GM19438 (cell line): ENCODE results near the gene MRPS18A.
"Not testable (repeated sequence)": the region's sequence is repeated elsewhere in the genome, so short reads cannot be mapped to it uniquely, and the experiment has no call there.

Source experiments
- ATAC-seq: cut with Tn5 transposase; IDR thresholded peaks from one replicate; pipeline ENCODE4 v1.9.1; 2021; ENCODE audit warnings: low read depth; ENCODE audit not compliant: unreplicated experiment

MRPS18A gene

DNA sequence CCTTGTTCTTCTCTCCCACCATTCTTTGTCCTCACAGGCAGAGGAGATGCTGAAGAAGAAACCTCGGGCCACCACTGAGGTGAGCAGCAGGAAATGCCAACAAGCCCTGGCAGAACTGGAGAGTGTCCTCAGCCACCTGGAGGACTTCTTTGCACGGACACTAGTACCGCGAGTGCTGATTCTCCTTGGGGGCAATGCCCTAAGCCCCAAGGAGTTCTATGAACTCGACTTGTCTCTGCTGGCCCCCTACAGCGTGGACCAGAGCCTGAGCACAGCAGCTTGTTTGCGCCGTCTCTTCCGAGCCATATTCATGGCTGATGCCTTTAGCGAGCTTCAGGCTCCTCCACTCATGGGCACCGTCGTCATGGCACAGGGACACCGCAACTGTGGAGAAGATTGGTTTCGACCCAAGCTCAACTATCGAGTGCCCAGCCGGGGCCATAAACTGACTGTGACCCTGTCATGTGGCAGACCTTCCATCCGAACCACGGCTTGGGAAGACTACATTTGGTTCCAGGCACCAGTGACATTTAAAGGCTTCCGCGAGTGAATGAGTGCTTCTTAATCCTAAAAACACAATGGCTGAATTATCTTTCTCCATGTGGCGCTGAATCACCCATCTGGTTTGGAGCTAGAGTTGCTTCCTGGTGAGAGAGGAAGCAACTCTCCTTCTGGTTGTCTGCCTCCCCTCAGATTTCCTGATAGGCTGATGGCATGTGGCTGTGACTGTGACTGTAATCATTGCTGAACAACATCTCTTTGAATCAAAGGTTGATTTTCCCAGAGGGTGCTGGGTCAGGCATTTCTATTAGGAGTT lies 47.4 kb downstream of the MRPS18A start:
- no peak for ATAC-seq

DNA sequence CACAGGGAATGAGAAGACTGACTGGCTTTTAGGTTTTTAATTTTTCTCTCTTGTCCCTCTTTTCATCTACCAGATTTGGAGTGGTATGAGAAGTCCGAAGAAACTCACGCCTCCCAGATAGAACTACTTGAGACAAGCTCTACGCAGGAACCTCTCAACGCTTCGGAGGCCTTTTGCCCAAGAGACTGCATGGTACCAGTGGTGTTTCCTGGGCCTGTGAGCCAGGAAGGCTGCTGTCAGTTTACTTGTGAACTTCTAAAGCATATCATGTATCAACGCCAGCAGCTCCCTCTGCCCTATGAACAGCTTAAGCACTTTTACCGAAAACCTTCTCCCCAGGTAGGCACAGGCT lies 51.3 kb downstream of the MRPS18A start:
- ATAC-seq: peak; percentile 5

DNA sequence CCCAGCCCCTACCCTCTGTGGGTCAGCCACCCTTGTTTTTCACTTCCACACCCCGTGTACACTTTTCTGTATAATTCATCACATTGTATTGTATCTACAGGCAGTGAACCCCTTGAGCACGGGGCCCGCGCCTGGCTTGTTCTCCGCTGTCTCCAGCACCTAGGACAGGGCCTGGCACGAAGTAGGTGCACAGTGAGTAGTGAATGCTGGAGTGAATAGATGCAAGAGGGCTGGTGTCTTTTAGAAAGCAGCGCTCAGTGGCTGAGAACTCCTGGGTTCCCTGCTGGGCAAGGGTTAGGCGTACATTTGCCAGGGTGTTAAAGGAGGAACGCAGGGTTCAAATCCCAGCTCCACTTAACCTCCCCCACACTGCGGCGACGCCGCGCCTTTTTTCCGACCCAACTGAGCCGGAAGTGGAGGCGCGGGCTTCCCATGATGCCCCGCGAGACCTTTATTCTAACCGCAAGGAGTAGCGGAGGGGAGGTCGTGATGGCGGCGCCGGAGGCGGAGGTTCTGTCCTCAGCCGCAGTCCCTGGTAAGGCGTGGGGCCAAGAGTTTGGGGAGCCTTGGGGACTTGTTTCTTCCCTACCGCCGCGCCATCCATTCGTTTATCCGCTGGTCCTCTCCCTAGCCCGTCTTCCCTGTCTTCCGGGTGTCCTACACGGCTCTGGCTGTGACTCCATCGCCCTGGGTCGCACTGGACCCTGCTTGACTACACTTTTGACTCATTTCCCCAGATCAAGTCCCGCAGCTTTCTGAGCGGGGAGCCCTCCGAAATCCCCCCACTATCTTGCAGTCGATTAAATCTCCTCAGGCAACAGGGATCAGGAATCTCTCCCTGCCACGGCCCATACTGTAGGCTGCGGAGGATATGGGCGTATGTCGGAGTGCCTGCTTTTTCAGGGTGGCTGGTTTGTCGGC lies 51.9 kb downstream of the MRPS18A start, which contains the start of gene MAD2L1BP:
TSS of gene MAD2L1BP (plus strand) at position 454 of the 921 bp plus-strand sequence. CDS start at position 490, 36 bp downstream.
- peak; percentile 88 for ATAC-seq

DNA sequence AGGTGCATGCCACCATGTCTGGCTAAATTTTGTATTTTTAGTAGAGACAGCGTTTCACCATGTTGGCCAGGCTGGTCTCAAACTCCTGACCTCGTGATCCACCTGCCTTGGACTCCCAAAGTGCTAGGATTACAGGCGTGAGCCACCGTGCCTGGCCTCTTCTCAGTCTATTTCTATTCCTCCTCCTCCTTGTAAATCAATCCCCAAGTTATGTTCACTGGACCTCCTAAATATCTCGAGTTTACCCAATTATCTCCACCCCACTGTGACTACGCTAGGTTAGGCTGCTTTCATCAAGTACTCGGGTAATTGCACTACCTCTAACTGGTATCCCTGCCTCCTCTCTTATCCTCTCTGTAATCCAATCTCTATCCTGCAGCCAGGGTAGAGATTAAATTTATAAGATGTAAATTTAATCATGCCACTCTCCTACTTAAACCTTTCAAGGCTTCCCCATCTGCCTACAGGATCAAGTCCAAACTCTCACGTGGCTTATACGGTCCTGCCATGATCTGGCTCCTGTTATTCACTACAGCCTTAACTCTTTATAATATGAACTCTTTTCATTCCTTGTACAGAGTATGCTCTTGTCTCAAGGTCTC lies 52.8 kb downstream of the MRPS18A start:
- no peak for ATAC-seq

DNA sequence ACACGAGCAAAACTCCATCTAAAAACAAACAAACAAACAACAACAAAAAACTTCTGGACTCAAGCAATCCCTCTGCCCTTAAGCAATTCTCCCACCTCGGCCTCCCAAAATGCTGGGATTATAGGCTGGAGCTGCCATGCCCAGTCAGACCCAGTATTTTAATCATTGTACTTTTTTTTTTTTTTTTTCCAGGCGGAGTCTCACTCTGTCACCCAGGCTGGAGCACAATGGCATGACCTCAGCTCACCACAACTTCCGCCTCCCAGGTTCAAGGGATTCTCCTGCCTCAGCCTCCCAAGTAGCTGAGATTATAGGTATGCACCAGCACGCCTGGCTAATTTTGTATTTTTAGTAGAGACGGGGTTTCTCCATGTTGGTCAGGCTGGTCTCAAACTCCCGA lies 54.6 kb downstream of the MRPS18A start:
- not testable (repeated sequence) for ATAC-seq

DNA sequence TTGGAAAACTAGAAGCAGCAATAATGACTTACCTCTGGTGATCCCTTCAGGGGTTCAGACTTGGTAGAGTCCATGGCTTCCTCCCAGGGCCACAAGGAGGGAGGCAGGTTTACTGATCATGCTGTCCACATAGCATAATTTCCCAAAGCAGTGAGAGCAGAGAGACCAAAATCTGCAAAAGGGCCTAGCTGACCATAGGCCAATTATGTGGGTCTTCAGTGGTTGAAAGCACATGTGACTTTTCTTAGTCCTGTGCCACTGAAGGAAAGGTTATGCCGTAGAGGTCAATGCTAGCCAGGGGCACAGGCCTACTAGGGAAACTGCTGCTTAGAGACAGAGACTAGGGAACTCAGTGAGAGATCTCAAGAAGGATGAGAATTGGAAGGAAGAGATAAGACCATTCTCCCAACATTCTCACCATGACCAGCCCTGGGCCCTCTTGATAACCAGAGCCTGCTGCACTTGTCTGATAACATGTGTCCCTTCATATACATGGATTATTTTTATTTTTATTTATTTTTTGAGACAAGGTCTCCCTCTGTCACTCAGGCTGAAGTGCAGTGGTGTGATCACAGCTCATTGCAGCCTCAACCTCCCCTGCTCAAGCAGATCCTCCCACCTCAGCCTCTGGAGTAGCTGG lies 56.5 kb downstream of the MRPS18A start:
- no peak for ATAC-seq

DNA sequence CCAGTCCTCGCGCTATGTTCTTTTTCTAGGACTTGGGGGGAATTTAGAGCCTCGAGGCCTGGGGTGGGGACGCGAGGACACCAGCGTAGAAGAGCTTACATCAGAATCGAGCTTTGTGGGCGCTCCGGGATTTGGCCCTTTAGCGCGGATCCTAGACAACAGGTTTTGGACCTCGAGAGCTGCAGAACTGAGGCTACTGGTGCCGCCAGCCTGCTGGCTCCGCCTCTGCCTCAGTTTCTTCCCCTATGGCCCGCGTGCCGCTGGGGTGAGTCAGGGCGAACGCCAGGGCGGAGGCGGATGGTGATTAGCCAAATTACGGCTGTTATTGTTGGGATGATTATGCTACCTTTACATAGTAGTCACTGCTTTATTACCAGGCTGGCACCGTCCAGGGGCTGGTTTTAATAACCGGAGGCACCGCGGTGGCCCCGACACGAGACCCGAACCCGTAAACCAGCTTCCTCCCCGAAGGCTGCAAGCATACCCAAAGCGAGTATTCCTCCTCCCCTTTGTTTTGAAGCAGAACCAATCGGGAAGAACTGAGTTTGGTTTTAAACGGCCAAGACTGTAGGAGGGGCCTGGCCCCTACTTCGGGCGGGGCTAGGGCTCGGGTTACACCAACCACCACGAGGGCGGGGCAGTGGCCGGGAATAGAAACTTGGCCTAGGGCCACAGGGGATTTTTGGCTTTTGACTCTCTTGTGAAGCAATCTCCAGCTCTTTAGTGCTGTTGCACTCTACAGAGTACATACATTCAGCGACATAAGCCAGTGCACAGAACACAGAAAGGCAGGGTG lies 57.9 kb downstream of the MRPS18A start:
- peak; percentile 67 for ATAC-seq

DNA sequence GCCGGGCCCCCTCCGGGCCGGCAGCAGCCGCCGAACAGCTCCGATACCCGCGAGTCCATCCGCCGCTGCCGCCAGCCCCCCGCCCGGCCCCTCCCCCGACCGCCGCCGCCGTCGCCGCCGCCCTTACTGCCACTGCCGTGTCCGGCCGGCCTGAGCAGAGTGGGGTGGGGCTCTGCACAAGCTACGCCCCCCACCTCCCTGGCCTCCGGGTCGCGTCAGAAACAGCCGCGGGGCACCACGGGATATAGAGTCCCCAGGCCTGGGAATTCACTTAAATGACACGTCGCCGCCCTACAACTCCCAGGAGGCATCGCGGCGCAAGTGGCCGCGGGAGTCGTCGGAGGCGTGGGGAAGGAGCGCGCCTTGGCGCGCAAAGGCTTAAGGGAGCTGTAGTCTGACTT lies 58.5 kb downstream of the MRPS18A start, which contains the start of gene GTPBP2:
TSS of gene GTPBP2 (minus strand) at position 161 of the 401 bp plus-strand sequence. CDS start at position 59, 102 bp downstream.
- ATAC-seq: peak; percentile 76

DNA sequence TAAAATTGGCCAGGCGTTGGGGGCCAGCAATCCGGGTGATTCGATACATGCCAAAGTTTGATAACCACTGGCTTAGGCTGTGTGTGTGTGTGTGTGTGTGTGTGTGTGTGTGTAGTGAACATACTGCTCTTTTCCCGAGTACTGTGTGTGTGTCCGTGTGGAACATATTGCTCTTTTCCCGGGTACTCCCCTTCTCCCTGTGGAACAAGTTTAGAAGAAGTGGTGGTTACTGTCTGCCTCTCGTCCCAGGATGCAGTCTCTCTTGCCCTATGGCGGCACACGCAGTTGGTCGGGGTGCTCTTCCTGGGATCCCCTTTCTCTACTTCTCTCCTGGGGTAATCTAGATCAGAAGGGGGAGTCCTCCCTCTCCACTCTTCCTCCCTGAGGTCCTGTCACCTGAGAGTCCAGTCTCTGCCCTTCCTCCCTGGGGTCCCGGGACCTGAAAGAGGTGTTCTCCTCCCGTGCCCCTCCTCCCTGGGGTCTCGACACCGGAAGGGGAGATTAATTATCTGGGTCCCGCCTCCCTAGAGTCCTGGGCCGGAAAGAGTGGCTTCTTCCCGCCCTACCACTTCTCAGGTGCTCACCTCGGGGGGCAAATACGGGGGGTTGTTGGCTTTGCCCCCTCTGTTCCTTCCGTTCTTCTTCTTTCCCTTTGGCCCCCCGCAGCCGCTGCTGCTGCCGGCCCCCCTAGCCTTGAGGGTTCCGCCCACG lies 59.0 kb downstream of the MRPS18A start:
- no peak for ATAC-seq

DNA sequence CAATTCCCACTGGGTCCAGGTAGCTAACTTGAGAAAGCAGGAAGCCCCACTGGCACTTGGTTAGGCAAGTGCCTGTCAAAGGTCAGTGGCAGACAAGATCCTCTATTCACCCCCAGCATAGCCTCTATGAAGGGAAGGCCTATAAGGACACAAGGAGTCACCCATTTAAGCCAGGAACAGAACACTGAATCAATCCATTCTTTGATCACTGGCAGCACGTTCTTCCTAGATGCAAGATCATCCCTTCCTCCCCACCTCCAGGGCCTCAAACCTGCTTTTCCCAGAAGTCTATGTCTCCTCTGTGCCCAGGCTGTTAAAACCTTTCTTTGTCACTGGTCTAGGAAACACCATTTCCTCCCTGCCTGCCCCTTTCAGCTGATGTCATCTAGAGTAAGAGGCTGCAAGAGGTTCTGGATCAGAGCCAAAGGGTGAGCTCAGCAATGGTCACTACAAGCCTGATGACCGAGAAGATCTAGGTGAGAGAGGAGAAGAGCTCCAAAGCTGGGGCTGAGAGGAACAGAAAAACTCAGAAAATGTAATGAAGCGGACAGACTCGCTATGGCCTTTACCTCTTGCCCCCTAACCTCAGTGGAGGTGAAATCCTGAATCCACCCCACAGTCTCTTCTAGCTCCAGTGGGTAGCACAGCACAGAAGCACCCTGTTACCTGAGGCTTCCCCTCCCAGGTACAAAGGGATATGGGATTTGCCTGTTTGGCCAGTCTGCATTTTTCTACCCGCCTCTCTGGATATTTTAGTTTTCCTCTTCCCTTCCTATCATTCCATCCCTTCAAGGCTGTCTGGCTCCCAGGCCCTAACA lies 60.4 kb downstream of the MRPS18A start:
- no peak for ATAC-seq

DNA sequence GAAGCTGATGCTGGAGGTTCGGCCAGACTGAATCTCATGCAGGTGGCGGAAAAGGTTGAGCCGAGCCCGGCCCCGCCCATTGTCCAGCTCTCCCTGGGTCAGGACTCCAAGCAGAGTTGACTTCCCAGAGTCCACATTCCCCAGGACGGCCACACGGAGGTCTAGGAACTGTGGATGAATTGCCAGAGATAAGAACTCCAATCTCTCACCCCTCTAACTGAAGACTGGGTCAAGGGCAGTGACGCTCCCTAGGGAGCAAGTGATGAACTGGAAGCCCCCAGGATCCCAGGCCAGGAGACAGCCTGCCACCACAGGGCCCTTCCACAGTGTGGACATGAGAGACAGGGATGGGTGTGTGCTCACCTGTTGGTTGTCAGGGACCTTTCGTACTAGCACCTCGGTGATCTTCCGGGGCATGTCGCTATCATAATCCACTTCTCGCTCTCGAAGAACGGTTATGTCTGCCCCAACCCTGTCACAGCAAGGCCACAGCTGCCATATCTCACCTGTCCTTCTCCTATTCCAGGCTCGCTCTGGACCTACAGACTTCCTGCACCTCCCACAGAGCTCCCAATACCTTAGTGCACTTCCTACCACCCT lies 62.1 kb downstream of the MRPS18A start:
- no peak for ATAC-seq

DNA sequence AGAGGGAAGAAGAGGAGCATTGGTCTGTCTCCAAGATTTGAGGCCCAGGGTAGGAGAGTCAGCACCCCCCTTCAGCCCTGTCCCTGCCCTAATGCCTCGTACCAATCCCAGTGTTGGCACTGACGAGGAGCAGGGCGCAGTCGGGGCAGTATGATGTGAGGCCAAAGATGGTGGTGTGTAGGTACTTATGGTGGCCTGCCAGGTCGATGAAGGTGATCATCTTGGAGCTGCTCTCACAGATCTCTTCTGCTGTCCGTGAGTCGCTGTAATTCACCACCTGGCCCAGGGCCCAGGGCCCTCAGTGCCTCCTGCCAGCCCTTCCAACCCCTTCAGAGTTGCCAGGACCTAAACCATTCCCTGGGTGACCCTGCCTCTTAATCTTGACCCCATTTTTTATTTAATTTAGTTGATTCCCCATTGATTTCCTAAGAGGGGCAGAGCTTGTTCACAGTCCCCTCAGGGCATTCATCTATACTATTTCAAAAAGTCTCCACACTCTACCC lies 62.8 kb downstream of the MRPS18A start:
- ATAC-seq: no peak

DNA sequence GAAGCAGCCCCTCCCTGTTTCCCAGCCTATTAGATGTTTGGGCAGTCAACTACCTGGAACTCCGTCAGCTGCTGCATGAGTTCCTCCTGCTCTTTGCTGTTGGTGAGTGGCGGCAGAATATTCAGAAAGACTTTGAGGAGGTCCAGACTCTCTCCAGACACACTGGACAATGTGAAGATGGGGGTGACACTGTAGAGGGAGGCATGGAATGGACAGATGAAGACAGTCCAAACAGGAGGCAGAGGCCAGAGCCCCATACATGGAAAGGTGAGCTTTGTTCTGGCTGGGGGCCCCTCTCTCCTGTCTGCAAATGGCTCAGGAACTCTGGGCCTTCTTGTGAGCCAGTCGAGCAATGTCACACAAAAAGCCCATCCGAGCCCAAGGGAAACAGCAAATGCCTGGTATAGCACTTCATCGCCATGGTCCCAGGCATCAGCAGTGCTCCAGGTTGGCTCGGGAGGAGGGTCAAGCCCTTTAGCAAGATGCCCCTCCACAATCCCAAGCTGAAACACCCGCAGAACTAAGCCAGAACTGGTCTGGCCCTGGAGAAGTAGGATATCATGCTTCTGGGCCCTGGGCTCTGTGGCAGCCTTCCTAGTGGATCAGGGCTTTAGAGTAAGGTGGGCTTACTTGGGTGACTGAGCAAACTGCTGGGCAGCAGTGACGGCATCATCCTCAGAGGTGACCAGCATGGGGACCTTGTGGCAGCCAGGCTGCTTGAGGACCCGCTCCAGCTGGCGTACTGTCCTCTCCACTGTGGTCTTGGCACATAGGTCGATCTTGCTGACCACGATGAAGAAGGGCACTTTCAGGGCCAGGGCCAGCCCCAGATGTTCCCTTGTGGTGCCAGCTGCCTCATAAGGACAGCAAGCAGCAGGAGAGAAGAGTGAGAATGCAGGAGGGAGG lies 63.5 kb downstream of the MRPS18A start:
- ATAC-seq: no peak

DNA sequence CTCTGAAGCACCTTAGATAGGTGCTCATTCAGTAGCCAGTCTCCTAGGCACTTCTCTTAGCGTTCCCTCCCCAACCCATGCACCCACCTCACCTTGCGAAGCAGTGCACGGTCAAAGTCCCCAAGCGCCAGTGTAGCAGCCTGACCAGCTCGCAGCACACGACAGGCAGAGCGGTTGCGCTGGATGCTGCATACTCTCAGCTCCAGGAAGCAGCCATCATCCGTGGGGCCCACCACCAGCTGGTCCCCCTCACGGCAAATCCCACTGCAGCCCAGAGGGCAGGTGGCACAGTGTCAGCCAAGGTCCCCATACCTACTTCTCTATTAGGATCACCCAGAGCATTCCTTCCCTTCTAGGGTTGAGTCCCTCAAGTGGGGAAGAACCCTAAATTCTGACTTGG lies 65.0 kb downstream of the MRPS18A start:
- no peak for ATAC-seq

DNA sequence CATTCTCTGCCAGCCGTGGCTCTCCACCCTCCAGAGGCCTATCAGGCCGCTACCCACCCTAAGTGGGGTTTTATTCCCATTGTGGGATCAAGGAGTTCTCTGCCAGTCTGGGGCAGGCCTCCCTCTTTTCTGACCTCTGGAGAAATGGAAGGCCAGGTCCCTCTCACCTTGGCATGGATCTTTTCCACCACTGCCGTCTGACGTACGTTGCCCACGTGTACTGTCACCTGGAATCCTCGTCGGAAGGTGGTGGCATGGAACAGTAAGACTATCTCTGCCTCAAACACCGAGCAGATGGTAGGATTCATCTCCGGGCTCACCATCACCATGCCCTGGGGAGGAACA lies 65.8 kb downstream of the MRPS18A start:
- no peak for ATAC-seq
